ENCODE results near the gene RAVER2.
"Not testable (repeated sequence)": the region's sequence is repeated elsewhere in the genome, so short reads cannot be mapped to it uniquely, and the experiment has no call there.

Gene RAVER2, protein sequence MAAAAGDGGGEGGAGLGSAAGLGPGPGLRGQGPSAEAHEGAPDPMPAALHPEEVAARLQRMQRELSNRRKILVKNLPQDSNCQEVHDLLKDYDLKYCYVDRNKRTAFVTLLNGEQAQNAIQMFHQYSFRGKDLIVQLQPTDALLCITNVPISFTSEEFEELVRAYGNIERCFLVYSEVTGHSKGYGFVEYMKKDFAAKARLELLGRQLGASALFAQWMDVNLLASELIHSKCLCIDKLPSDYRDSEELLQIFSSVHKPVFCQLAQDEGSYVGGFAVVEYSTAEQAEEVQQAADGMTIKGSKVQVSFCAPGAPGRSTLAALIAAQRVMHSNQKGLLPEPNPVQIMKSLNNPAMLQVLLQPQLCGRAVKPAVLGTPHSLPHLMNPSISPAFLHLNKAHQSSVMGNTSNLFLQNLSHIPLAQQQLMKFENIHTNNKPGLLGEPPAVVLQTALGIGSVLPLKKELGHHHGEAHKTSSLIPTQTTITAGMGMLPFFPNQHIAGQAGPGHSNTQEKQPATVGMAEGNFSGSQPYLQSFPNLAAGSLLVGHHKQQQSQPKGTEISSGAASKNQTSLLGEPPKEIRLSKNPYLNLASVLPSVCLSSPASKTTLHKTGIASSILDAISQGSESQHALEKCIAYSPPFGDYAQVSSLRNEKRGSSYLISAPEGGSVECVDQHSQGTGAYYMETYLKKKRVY

DNA sequence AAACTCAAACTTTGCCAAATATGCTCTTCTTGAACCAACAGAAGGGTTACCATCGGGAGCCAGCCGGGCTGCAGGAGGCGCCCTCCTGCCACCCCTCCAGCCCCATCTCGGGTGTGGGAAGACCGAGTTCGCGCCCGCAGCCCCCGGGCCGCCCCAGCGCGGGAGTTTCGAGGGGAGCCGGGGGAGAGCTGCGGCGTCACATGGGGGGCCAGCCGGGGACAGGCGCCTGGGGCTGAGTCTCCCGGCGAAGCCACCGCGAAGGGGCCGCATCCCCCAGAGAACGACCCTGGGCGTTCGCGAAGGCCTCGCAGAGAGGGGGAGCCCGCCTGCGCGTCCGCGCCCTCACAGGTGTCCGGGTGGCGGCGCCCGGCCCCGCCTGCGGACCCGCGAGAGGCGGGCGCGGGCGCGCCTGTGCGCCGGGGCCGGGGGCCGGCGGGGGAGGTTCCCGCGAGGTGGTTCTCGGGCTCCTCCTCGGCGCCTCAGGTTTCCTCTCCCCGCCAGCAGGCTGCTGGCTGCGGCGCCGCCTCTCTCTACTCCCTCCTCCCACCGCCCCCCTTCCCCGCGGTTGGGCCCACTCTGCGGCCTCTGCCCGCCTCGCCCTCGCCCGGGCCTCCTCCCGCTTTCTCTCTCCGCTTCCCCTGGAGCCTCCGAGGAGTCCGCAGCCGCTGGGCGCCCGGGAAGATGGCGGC, at the start of gene RAVER2:
TSS of gene RAVER2 (plus strand) at position 584 of the 689 bp plus-strand sequence. CDS start at position 682, 98 bp downstream.
- peak within 1 kb of the TSS; percentile 66 for H3K4me3 ChIP-seq (ENCODE audit: low read length)
- TF ChIP-seq, protein P1, sequence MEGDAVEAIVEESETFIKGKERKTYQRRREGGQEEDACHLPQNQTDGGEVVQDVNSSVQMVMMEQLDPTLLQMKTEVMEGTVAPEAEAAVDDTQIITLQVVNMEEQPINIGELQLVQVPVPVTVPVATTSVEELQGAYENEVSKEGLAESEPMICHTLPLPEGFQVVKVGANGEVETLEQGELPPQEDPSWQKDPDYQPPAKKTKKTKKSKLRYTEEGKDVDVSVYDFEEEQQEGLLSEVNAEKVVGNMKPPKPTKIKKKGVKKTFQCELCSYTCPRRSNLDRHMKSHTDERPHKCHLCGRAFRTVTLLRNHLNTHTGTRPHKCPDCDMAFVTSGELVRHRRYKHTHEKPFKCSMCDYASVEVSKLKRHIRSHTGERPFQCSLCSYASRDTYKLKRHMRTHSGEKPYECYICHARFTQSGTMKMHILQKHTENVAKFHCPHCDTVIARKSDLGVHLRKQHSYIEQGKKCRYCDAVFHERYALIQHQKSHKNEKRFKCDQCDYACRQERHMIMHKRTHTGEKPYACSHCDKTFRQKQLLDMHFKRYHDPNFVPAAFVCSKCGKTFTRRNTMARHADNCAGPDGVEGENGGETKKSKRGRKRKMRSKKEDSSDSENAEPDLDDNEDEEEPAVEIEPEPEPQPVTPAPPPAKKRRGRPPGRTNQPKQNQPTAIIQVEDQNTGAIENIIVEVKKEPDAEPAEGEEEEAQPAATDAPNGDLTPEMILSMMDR (conservative IDR thresholded peaks at IDR 0.05; ENCODE audit: low read length): peak; percentile 38
- peak; percentile 44 for DNase-seq (ENCODE audit: low read depth)

DNA sequence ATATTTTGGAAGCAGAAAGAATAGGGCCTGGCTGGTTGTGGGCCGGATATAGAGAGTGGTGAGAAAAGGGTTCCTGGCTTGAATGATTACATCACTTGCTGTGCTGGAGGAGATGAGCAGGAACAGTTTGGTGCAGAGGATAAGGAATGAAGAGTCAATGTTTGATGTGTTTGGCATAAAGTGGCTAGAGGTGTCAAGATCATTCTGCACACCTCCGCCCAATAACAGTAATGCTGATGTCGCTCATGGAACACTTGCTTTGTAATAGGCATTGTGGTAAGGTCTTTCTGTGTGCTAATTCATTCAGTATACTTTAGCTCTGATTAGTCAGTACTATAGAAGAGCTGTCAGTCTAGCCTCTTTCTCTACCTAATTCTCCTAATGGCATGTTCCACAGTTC, 48.0 kb upstream of the RAVER2 start:
- H3K4me3 ChIP-seq (ENCODE audit: low read length): no peak overlapping the region
- TF ChIP-seq, protein P1 (conservative IDR thresholded peaks at IDR 0.05; ENCODE audit: low read length): no peak
- DNase-seq (ENCODE audit: low read depth): no peak

DNA sequence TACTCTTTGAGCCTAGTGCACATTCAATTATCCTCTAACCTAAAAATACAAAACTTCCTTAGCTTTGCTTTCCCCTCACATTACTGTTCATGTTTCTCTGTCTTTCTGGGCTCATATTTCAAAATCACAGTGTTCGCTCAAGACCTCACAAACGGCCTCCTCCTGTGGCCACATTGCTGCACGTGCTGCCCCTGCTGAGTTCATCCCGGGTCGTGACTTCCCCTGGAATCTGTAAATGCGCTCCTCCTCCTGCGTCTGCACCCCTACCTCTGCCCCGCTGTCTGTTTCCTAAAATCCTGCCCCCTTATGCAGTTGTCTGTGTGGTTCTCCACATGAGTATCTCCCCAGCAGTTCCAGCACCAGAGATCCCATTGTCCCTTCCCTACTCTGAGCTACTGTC, 45.5 kb upstream of the RAVER2 start:
- TF ChIP-seq, protein P1 (conservative IDR thresholded peaks at IDR 0.05; ENCODE audit: low read length): no peak
- no peak for DNase-seq (ENCODE audit: low read depth)
- H3K4me3 ChIP-seq (ENCODE audit: low read length): no peak overlapping the region

DNA sequence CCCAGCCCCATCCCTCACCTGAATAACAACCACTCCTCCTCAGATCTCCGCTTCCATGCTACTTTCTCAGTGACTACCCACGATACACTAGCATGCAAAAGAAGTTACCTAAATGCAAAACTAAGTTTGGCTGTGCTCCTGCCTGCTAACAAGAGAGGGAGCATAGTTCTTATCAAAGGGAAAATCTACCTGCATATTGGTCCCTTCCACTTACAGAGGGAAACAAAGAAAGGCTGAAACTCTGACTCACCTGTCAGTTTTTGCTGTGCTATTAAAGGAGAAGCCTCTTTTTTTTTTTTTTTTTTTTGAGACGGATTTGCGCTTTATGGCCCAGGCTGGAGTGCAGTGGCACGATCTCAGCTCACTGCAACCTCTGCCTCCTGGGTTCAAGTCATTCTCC, 43.8 kb upstream of the RAVER2 start:
- TF ChIP-seq, protein P1 (conservative IDR thresholded peaks at IDR 0.05; ENCODE audit: low read length): no peak
- DNase-seq (ENCODE audit: low read depth): no peak
- no peak overlapping the region for H3K4me3 ChIP-seq (ENCODE audit: low read length)

DNA sequence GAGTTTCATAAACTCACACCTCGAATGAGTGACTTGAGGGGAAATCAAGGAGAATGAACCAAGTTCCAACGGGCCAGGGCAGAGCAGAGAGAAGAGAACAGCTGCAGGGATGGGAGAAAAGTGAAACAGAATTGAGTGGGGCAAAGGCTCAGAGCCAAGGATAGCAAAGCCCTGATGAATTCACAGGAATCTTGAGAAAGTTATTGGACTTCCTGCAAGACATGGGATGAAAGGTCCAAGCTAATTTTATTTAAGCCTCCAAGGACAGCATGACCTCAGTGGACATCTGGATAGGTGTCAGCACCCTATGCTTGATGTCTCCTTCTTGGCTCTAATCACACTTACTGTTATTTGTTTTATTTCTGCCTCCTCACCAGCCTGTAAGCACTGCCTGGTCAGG, 43.0 kb upstream of the RAVER2 start:
- TF ChIP-seq, protein P1 (conservative IDR thresholded peaks at IDR 0.05; ENCODE audit: low read length): no peak
- peak; percentile 13 for DNase-seq (ENCODE audit: low read depth)
- no peak overlapping the region for H3K4me3 ChIP-seq (ENCODE audit: low read length)

DNA sequence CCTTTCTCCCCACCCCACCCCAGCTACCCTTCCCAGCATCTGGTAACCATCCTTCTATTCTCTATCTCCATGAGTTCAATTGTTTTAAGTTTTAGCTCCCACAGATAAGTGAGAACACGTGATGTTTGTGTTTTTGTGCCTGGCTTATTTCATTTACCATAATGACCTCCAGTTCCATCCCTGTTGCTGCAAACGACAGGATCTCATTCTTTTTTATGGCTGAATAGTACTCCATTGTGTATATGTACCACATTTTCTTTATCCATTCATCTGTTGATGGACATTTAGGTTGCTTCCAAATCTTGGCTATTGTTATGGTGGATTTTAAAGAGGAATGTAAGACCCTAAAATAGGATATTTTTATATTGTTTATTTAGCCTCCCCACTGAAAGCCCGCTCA, 42.2 kb upstream of the RAVER2 start:
- not testable (repeated sequence) for H3K4me3 ChIP-seq (ENCODE audit: low read length); DNase-seq (ENCODE audit: low read depth)

DNA sequence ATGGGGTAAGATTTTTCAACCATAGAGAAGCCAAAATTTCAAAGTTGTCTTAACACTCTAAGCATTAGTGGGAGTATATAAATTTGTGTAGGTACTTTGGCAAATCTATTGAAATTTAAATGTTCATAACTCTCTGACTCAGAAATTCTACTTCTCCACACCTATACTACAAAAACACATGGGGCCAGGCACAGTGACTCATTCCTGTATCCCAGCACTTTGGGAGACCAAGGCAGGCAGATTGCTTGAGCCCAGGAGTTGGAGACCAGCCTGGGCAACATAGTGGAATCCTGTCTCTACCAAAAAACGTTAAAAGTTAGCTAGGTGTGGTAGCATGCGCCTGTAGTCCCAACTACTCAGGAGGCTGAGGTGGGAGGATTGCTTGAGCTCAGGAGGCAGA, 41.3 kb upstream of the RAVER2 start:
- no peak overlapping the region for H3K4me3 ChIP-seq (ENCODE audit: low read length)
- DNase-seq (ENCODE audit: low read depth): no peak
- TF ChIP-seq, protein P1 (conservative IDR thresholded peaks at IDR 0.05; ENCODE audit: low read length): no peak

All from AG10803 (cell line).